Medulla oblongata (tissue), 1 donor: ENCODE data around the gene SDC1.

Experiments used
- DNase-seq: peaks from one replicate; pipeline ENCODE4 v3.0.0-alpha.2; 2015; ENCODE audit errors: extremely low spot score

SDC1 gene

GRCh38 chr2:20169796-20170703, 54.9 kb downstream of the SDC1 start:
- no peak for DNase-seq

DNA sequence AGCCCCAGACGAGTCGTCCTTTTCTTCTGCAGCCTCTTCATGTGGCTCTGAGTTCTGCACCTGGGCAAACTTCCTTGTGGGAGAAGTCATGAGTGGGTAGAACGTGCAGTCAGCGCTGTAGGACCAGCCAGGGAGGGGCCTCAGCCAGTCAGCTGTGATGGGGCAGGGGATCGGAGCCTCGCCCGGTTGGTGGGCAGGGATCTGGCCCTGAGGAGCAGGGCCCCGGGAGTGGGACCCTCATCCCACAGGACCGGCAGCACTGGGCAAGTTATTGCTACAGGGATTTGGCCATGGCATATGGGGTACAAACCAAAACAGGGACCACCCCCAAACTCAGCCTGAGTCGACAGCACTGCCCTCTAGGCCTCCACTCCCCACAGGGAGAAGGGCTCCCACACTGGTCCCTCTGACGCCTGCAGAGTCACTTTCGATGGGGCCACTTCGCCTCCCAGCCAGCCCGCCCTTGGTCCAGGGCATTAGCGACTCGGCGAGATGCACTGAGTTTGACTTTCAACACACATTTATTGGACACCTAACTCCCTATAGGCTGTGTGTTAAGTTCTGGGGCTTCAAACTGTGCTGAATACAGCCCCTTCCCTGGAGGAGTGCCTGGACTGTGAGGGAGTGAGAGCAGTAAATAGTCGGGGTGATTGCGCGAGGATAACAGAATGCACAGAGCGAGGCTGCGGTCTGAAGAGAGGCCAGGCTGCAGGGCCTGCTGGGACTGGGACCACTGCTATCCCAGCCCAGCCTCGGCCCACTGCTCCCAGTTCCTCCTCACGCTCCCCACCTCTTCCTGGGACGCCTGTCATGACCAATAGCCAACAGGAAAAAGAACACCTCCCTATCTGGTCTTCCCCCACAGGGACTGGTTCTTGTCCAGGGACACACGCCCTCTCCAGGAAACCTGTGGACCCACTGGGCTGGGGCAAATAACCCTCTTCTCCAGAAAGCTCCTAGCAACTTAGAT, 55.9 kb downstream of the SDC1 start:
- DNase-seq = no peak

GRCh38 chr2:20168048-20168726, 56.7 kb downstream of the SDC1 start:
- no peak for DNase-seq

DNA sequence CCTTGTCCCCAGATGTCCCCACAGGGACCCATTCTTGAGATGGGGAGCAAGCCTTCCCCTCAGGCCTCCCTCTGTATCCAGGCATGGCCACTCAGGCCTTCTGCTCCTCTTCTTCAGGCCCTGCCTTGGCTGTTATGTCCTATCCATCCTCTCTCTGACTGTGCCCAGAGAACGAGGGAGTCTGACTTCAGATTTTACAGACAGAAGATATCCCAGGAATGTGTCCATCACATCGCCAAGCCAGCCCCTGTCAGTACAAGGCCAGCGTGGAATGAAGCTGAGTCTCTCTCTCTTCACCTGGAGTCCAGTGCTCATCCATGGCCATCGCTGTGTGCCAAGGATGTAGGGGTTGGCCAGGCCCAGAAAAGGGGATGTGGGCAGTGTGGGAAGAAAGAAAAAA, 57.6 kb downstream of the SDC1 start:
- no peak for DNase-seq

DNA sequence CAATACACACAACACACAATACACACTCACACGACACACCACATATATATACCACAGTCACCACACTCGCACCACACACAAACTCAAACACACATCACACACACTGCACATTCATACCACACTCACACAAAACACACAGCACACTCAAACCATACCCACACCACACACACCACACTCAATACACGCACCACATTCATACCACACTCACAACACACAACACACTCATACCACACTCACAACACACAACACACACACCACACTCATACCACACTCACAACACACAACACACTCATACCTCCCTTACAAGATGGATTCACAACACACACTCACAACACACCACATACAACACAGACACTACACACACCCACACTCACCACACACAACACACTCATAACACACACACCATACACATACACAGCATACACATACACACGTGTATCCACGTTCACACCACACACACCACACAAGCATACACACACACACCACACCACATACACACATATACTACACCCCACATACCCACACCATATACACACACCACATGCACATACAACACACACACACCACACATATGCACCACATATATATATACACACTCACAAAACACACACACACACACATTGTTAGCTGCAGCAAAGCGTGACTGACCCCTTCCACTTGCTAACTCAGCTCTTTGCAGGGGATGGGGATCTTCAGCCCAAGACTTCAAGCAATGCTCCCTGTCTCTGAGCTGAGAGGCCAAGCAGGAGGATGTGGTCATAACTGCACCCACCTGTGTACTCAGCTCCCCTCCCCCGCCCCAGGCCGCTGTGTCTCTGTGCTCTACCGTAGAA, 59.0 kb downstream of the SDC1 start:
- no peak for DNase-seq

- no peak for DNase-seq
These were observed 60.0 kb downstream of the SDC1 start for GRCh38 chr2:20164734-20165478.

- DNase-seq = no peak
These were observed 60.7 kb downstream of the SDC1 start for GRCh38 chr2:20164061-20164733.

DNA sequence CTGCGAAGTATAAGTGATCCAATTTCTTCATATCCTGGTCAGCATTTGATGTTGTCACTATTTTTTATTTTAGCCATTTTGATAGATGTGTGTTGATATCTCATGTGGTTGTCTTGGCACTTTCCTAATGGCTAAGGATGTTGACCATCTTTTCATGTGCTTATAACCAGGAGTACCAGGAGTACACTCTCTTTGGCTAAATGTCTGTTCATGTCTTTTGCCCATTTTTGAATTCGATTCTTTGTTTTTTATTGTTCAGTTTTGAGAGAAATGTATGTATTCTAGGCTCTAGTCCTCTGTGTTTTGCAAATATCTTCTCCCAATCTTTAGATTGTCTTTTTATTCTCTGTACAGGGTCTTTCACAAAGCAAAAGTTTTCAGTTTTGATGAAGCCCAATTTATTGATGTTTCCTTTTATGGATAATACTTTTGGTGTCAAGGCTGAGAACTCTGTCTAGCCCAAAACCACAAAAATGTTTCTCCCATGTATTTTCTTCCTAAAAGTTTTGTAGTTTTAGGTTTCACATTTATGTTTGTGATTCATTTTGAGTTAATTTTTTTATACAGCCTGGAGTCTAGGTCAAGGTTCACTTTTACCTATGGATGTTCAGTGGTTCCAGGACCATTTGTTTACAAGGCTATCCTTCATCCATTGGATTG, 65.4 kb downstream of the SDC1 start:
- no peak for DNase-seq

GRCh38 chr2:20157193-20157891, 67.6 kb downstream of the SDC1 start:
- no peak for DNase-seq

DNA sequence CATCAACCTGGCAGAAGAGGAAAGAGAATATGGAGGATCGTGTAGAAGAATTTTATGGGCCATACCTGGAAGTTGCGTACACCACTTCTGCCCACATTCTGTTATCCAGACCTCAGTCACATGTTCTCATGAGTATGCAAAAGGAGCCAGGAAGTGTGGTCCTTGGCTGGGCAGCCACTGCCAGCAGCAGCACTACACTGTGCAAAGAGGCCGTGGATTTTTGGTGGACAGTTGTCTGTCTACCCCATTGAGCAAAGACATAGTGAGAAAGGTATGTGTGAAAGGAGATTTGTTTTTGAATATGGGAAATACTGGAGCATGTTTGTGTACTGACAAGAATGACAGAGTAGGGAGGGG, 68.1 kb downstream of the SDC1 start:
- no peak for DNase-seq

GRCh38 chr2:20156076-20156759, 68.7 kb downstream of the SDC1 start:
- DNase-seq = no peak

DNA sequence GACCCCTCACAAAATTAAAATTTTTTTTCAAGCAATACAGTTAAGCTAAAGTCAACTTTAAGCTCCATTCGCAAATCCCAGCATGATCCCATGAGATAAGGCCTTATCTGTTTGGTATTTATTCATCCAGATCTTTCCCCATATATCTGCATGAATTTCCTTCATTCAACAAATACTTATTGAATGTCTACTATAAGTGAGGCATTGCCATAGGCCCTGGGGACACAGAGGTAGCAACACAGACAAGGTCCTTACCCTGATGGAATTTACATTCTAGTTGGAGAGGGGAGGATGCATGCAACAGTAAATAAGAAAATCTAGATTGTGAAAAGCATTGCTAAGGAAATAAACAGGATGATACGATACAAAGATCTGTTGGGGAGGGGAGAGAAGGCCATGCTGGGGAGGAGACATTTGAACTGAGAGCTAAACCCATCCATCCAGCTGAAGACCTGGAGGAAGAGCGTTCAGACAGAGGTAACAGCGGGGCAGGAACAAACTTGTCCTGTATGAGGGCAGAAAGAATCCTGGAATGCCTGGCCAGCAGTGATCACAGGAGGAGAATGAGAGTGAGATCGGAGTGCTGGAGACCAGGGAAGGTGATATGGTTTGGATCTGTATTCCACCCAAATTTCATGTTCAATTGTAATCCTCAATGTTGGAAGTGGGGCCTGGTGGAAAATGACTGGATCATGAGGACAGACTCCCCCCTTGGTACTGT, 71.6 kb downstream of the SDC1 start:
- no peak for DNase-seq

GRCh38 chr2:20150806-20151571, 73.9 kb downstream of the SDC1 start:
- no peak for DNase-seq
